ENCODE measurements around the gene ITPRIP. TPM values are rescaled to one million over a fixed set of nuclear protein-coding genes. Genes with fewer than 3 reads are reported as not detected.

The ITPRIP gene
- total and polyA plus RNA-seq, 10 donors = 7.2 to 37.8 (median 28.2) TPM

DNA sequence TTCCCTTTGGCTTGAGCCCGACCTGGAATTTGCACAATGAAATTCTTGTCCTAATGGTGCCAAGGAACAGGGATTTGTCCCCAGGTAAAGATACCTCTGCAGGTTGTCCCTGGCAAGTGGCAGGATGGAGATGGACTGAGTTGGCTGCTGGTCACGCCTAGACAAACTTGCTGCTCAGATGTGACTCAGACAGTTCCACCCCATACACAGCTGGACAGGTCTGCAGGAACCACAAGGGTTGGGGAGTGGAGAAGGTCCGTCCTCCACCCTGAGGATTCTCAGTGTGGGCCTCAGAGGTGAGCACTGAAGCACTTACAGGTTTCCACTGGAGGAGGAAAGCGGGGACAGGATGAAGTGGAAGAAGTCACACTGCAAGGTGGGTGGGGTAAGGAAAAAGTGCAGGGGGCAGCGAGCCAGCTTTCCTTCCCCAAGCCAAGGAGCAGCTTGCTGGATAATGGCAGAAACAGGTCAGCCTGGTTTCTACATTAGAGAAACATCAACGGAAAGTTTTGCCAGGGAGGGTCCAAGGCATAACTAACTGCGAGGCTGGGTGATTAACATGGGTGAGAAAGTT lies 20.5 kb downstream of the ITPRIP start:
- Histone ChIP-seq H3K9me3 (no peaks in the 10 kb centered on the region), H3K27me3 (replicated peaks in 1 of 7) (no peaks in the 10 kb centered on the region), H3K4me1 (peaks cover 42 to 90% (median 59%) of the 10 kb centered on the region in 6 donors), H3K4me3 (no peak overlapping the region), H3K36me3 (peaks cover 5 to 61% (median 35%) of the 10 kb centered on the region in 6 donors), H3K27ac (peak overlapping the region in 5 of 8 donors; percentile 18 to 100 (median 72))
- 83 to 92% (median 88%) methylated on average over 7 of the region's 7 CpGs for WGBS, 5 donors
- DNase-seq = peak; percentile 41
- intact Hi-C loops (cut with DNase I; ENCODE audit: low total_unique reads) = no loop called here
- TF ChIP-seq POLR2AphosphoS5 (IDR thresholded peaks at IDR 0.05) (no peak), POLR2A (IDR thresholded peaks at IDR 0.05) (no peak)
- TF ChIP-seq, protein P1, sequence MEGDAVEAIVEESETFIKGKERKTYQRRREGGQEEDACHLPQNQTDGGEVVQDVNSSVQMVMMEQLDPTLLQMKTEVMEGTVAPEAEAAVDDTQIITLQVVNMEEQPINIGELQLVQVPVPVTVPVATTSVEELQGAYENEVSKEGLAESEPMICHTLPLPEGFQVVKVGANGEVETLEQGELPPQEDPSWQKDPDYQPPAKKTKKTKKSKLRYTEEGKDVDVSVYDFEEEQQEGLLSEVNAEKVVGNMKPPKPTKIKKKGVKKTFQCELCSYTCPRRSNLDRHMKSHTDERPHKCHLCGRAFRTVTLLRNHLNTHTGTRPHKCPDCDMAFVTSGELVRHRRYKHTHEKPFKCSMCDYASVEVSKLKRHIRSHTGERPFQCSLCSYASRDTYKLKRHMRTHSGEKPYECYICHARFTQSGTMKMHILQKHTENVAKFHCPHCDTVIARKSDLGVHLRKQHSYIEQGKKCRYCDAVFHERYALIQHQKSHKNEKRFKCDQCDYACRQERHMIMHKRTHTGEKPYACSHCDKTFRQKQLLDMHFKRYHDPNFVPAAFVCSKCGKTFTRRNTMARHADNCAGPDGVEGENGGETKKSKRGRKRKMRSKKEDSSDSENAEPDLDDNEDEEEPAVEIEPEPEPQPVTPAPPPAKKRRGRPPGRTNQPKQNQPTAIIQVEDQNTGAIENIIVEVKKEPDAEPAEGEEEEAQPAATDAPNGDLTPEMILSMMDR (IDR thresholded peaks at IDR 0.05 in 8 of 11, conservative IDR thresholded peaks at IDR 0.05 in 3 of 11) = no peak

DNA sequence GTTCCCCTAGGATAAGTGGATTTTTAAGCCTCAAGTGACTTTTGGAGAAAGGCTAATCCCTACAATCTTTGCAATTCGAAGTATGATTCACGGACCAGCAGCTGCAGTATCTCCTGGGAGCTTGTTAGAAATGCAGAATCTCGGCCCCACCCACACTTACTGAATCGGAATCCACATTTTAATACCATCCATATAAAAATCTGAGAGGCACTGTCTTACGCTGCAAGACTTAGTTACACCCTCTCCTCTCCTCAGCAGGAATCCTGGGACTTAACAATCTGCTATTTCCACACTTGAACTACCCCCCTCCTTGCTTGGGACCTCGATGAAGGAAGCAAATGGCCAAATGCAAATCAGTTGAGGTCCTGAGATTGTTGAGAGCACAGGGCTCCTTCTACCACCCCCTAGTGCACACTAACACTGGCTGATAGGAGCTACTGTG lies 21.0 kb downstream of the ITPRIP start:
- Histone ChIP-seq H3K27ac (peak overlapping the region in 5 of 8 donors; percentile 18 to 100 (median 72)), H3K4me1 (peaks cover 36 to 89% (median 55%) of the 10 kb centered on the region in 6 donors), H3K27me3 (replicated peaks in 1 of 7) (no peaks in the 10 kb centered on the region), H3K9me3 (no peaks in the 10 kb centered on the region), H3K4me3 (no peak overlapping the region), H3K36me3 (peaks cover 5 to 66% (median 39%) of the 10 kb centered on the region in 6 donors)
- peak; percentile 13 for DNase-seq
- TF ChIP-seq, protein P1 (IDR thresholded peaks at IDR 0.05 in 8 of 11, conservative IDR thresholded peaks at IDR 0.05 in 3 of 11) = no peak
- TF ChIP-seq POLR2AphosphoS5 (IDR thresholded peaks at IDR 0.05) = no peak
- TF ChIP-seq POLR2A (IDR thresholded peaks at IDR 0.05) = no peak
- intact Hi-C loops (cut with DNase I; ENCODE audit: low total_unique reads) = no loop called here
- 66 to 76% (median 71%) methylated on average over 6 of the region's 6 CpGs for WGBS, 5 donors

DNA sequence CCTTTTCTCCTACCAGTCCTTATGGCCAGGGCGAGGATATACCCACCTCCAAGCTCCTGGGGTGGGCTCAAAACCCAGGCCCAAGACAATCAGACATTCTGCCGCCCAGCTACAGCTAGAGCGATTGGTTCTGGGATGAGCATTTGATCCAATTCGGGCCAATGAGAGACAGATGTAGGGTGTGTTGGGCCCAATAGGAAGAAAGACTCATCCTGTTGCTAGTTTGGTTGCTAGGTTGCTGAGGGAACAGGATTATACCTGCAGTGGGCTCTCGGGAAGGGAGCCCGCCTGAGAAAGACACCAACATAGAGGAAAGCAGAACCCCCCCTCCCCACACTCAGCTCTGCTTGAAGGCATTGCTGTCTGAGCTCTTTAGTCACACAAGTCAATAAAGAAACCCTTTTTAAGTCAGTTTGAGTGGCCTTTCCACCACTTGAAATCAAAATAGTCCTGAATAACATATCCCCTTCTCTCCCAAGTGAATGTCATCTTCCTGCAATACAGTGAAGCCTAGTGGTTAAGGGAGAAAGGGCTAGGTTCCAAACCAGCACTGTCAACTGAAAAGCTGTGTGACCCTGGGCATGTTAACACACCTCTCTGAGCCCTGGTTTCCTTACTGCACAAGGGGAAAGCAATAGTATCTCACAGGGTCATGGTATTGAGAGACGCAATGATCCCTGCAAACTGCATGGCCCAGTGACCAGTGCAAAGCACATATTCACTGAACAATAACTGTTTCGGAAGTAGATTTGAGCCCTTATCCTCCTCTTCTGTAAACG lies 21.8 kb downstream of the ITPRIP start:
- 85 to 96% (median 93%) methylated on average over 9 of the region's 9 CpGs for WGBS, 5 donors
- peaks cover 29 to 89% (median 49%) of the 10 kb centered on the region in 6 donors for H3K4me1 ChIP-seq
- DNase-seq = peak; percentile 25
- no peak overlapping the region for H3K4me3 ChIP-seq
- H3K27ac ChIP-seq = peak overlapping the region in 5 of 8 donors; percentile 11 to 100 (median 72)
- no peaks in the 10 kb centered on the region for H3K9me3 ChIP-seq
- H3K27me3 ChIP-seq (replicated peaks in 1 of 7) = no peaks in the 10 kb centered on the region
- H3K36me3 ChIP-seq = peaks cover 5 to 74% (median 40%) of the 10 kb centered on the region in 6 donors
- intact Hi-C loops (cut with DNase I; ENCODE audit: low total_unique reads) = no loop called here
- TF ChIP-seq, protein P1 (IDR thresholded peaks at IDR 0.05 in 8 of 11, conservative IDR thresholded peaks at IDR 0.05 in 3 of 11) = no peak
- TF ChIP-seq POLR2A (IDR thresholded peaks at IDR 0.05) (no peak), POLR2AphosphoS5 (IDR thresholded peaks at IDR 0.05) (no peak)

GRCh38 chr10:104315486-104315921 lies 22.8 kb downstream of the ITPRIP start:
- H3K27me3 ChIP-seq (replicated peaks in 1 of 7) = no peaks in the 10 kb centered on the region

More at GRCh38 chr10:104315486-104315921, 22.8 kb downstream of the ITPRIP start:
- H3K27ac ChIP-seq = peak overlapping the region in 1 of 8 donors; percentile 72
- intact Hi-C loops (cut with DNase I; ENCODE audit: low total_unique reads) = no loop called here
- peaks cover 21 to 86% (median 39%) of the 10 kb centered on the region in 6 donors for H3K4me1 ChIP-seq
- H3K4me3 ChIP-seq = no peak overlapping the region
- peak; percentile 74 for DNase-seq
- 96 to 98% (median 97%) methylated on average over 19 to 22 of the region's 22 CpGs for WGBS, 5 donors
- TF ChIP-seq POLR2AphosphoS5 (IDR thresholded peaks at IDR 0.05) = peak in 1 of 3 donors; percentile 58
- TF ChIP-seq, protein P1 (IDR thresholded peaks at IDR 0.05 in 8 of 11, conservative IDR thresholded peaks at IDR 0.05 in 3 of 11) = no peak
- no peaks in the 10 kb centered on the region for H3K9me3 ChIP-seq
- H3K36me3 ChIP-seq = peaks cover 5 to 75% (median 44%) of the 10 kb centered on the region in 6 donors

Data from spleen (tissue), 11 donors.